ENCODE measurements around the gene ZNF518A. TPM values are rescaled to one million over a fixed set of nuclear protein-coding genes. Genes with fewer than 3 reads are reported as not detected.

Gene ZNF518A
- total RNA-seq, 1 experiment from 2014 or later = 36.7 TPM

- H3K9ac ChIP-seq (ENCODE audit: low read length) = no peak overlapping the region
- TF ChIP-seq SP1 (IDR thresholded peaks at IDR 0.05; ENCODE audit: low read depth) = no peak
- no peak for TF ChIP-seq EGR1 (IDR thresholded peaks at IDR 0.05; ENCODE audit: low read depth)
- TF ChIP-seq CBX3 (IDR thresholded peaks at IDR 0.05; ENCODE audit: low read depth) = no peak
- no peak for TF ChIP-seq REST (IDR thresholded peaks at IDR 0.05; ENCODE audit: low read depth)
- TF ChIP-seq JUND (IDR thresholded peaks at IDR 0.05) = no peak
- no peak for TF ChIP-seq CEBPB (IDR thresholded peaks at IDR 0.05; ENCODE audit: low read depth)
- H3K79me2 ChIP-seq (ENCODE audit: insufficient read depth, low read length) = peaks cover 91% of the 10 kb centered on the region
- DNase-seq (ENCODE audit: low read depth, low spot score) = no peak
- no peaks in the 10 kb centered on the region for H3K9me2 ChIP-seq (ENCODE audit: insufficient read depth)
- no peaks in the 10 kb centered on the region; the same call in 1 of the 2 replicates for H4K20me1 ChIP-seq (ENCODE audit: insufficient read depth)
- intact Hi-C loops (cut with micrococcal nuclease) = no loop called here
- no peak overlapping the region for H3K4me2 ChIP-seq (ENCODE audit: low read length)
- ChIA-PET POLR2A (no interaction called here), CTCF (no interaction called here), RAD21 (ENCODE audit: low non-redundant PET in 1 of 2, low total read pairs in 2 of 2, uncharacterized antibody in 2 of 2, unreplicated experiment in 2 of 2) (no interaction called here)
- no peak overlapping the region for H3K27ac ChIP-seq (ENCODE audit: low read depth, low read length)
- H3K9me3 ChIP-seq (ENCODE audit: control insufficient read depth in 1 of 2, insufficient read depth in 1 of 2, low read depth in 1 of 2, low read length in 2 of 2) = no peaks in the 10 kb centered on the region
- ATAC-seq = no peak
- no peak overlapping the region for H3K4me3 ChIP-seq (replicated peaks in 1 of 2; ENCODE audit: low read depth in 1 of 2, low read length in 2 of 2)
- no TSS peak for BruUV-seq (replicated peaks)
- H3K36me3 ChIP-seq (ENCODE audit: control insufficient read depth in 1 of 2, insufficient read depth in 2 of 2, low read length in 2 of 2) = peaks cover 27 to 48% of the 10 kb centered on the region in 2 experiments; a peak in 3 of 4 replicates
- H3K4me1 ChIP-seq (ENCODE audit: control insufficient read depth in 1 of 2, insufficient read depth in 2 of 2, low read length in 2 of 2) = no peaks in the 10 kb centered on the region
- no peaks in the 10 kb centered on the region for H3K27me3 ChIP-seq (ENCODE audit: insufficient read depth, low read length)
- H2AFZ ChIP-seq (ENCODE audit: low read depth, low read length, poor library complexity, severe bottlenecking) = no peak overlapping the region
These were observed 7.5 kb downstream of the ZNF518A start for GRCh38 chr10:96137567-96137966.

- no peaks in the 10 kb centered on the region for H3K27me3 ChIP-seq (ENCODE audit: insufficient read depth, low read length)
- H3K27ac ChIP-seq (ENCODE audit: low read depth, low read length) = no peak overlapping the region
- ChIA-PET RAD21 (ENCODE audit: low non-redundant PET in 1 of 2, low total read pairs in 2 of 2, uncharacterized antibody in 2 of 2, unreplicated experiment in 2 of 2) (no interaction called here), POLR2A (interaction anchor here (1.4 kb wide), 1 partner anchor 8 kb away, joined by 4 read pairs; the partner anchor contains the start of gene ZNF518A), CTCF (no interaction called here)
- ATAC-seq (no peak), DNase-seq (ENCODE audit: low read depth, low spot score) (no peak)
- H3K4me3 ChIP-seq (replicated peaks in 1 of 2; ENCODE audit: low read depth in 1 of 2, low read length in 2 of 2) = no peak overlapping the region
- no peak overlapping the region for H2AFZ ChIP-seq (ENCODE audit: low read depth, low read length, poor library complexity, severe bottlenecking)
- peaks cover 88% of the 10 kb centered on the region for H3K79me2 ChIP-seq (ENCODE audit: insufficient read depth, low read length)
- H3K4me1 ChIP-seq (ENCODE audit: control insufficient read depth in 1 of 2, insufficient read depth in 2 of 2, low read length in 2 of 2) = no peaks in the 10 kb centered on the region
- H4K20me1 ChIP-seq (ENCODE audit: insufficient read depth) = no peaks in the 10 kb centered on the region; the same call in 1 of the 2 replicates
- H3K9ac ChIP-seq (ENCODE audit: low read length) = no peak overlapping the region
- H3K36me3 ChIP-seq (ENCODE audit: control insufficient read depth in 1 of 2, insufficient read depth in 2 of 2, low read length in 2 of 2) = peaks cover 27 to 53% of the 10 kb centered on the region in 2 experiments; a peak in 3 of 4 replicates
- no TSS peak for BruUV-seq (replicated peaks)
- no peaks in the 10 kb centered on the region for H3K9me3 ChIP-seq (ENCODE audit: control insufficient read depth in 1 of 2, insufficient read depth in 1 of 2, low read depth in 1 of 2, low read length in 2 of 2)
- intact Hi-C loops (cut with micrococcal nuclease) = no loop called here
- no peaks in the 10 kb centered on the region for H3K9me2 ChIP-seq (ENCODE audit: insufficient read depth)
- no peak overlapping the region for H3K4me2 ChIP-seq (ENCODE audit: low read length)
- TF ChIP-seq CTCF (IDR thresholded peaks at IDR 0.05 in 2 of 3, conservative IDR thresholded peaks at IDR 0.05 in 1 of 3; ENCODE audit: borderline replicate concordance in 1 of 3, insufficient read depth in 1 of 3, low read depth in 2 of 3, low read length in 2 of 3) (no peak), ZBTB33 (IDR thresholded peaks at IDR 0.05; ENCODE audit: extremely low read depth, insufficient replicate concordance, low read length) (no peak), RAD21 (IDR thresholded peaks at IDR 0.05; ENCODE audit: low read depth) (no peak), ELF1 (IDR thresholded peaks at IDR 0.05; ENCODE audit: borderline replicate concordance, low read depth) (no peak), SRF (IDR thresholded peaks at IDR 0.05; ENCODE audit: low read depth) (no peak), POLR2AphosphoS5 (IDR thresholded peaks at IDR 0.05; ENCODE audit: low read depth, low read length) (no peak), SIN3A (IDR thresholded peaks at IDR 0.05; ENCODE audit: low read depth) (no peak), YY1 (IDR thresholded peaks at IDR 0.05; ENCODE audit: extremely low read depth, insufficient replicate concordance, low read depth, low read length) (no peak)
These were observed 8.0 kb downstream of the ZNF518A start for GRCh38 chr10:96138102-96138501.

Data from HCT116 (cell line).